Neural cell (in vitro differentiated cells): ENCODE data around the gene MVK. TPM values are rescaled to one million over a fixed set of nuclear protein-coding genes. Genes with fewer than 3 reads are reported as not detected.
"Not testable (repeated sequence)": the region's sequence is repeated elsewhere in the genome, so short reads cannot be mapped to it uniquely, and the experiment has no call there.

Experiments
- H2AFZ ChIP-seq: fragments of 200-600, 300-800 bp; sonication (generic), shearing (Covaris generic); 2 replicates; pipeline ENCODE4 v1.6.0; 2014; ENCODE audit warnings: low read depth, mild to moderate bottlenecking, antibody characterized with exemption, low read length, moderate library complexity
- H3F3A ChIP-seq: fragments of 200-600 bp; shearing (Covaris generic); 2 replicates; pipeline ENCODE4 v1.6.1; 2016; ENCODE audit warnings: mild to moderate bottlenecking, moderate library complexity, mixed read lengths, antibody characterized with exemption, low read length; ENCODE audit not compliant: insufficient read depth, poor library complexity, severe bottlenecking
- H3K27ac ChIP-seq: fragments of 200-600, 300-800 bp; sonication (generic), shearing (Covaris generic); 2 replicates; pipeline ENCODE4 v1.5.1; 2014; ENCODE audit warnings: mild to moderate bottlenecking, low read length, moderate library complexity
- H3K27me3 ChIP-seq: fragments of 300-800, 200-600 bp; sonication (generic), shearing (Covaris generic); 2 replicates; pipeline ENCODE4 v1.6.0; 2014; ENCODE audit warnings: mild to moderate bottlenecking, low read depth, low read length, moderate library complexity; ENCODE audit not compliant: insufficient read depth
- H3K36me3 ChIP-seq: fragments of 300-800, 200-600 bp; sonication (generic), shearing (Covaris generic); 2 replicates; pipeline ENCODE4 v1.5.1; 2014; ENCODE audit warnings: mild to moderate bottlenecking, antibody characterized with exemption, low read length, moderate library complexity; ENCODE audit not compliant: insufficient read depth
- H3K4me2 ChIP-seq: fragments of 300-800, 200-600 bp; sonication (generic), shearing (Covaris generic); 2 replicates; pipeline ENCODE4 v1.6.0; 2014; ENCODE audit warnings: mild to moderate bottlenecking, low read length
- H3K4me3 ChIP-seq: fragments of 300-800, 200-600 bp; sonication (generic), shearing (Covaris generic); 2 replicates; pipeline ENCODE4 v1.5.1; 2014; ENCODE audit warnings: mild to moderate bottlenecking, low read length, moderate library complexity
- H3K79me2 ChIP-seq: fragments of 200-600 bp; shearing (Covaris generic); replicated peaks from 2 replicates; pipeline ENCODE4 v1.6.0; 2014; ENCODE audit warnings: mild to moderate bottlenecking, low read length, moderate library complexity; ENCODE audit not compliant: insufficient read depth
- H3K9ac ChIP-seq: fragments of 300-800, 200-600 bp; sonication (generic), shearing (Covaris generic); 2 replicates; pipeline ENCODE4 v1.6.1; 2016; ENCODE audit warnings: mild to moderate bottlenecking, low read length, mixed read lengths
- H3K9me2 ChIP-seq: fragments of 200-600 bp; shearing (Covaris generic); 2 replicates; pipeline ENCODE4 v1.6.1; 2016; ENCODE audit warnings: mild to moderate bottlenecking, low read length, mixed read lengths; ENCODE audit not compliant: insufficient read depth
- H3K9me3 ChIP-seq: fragments of 200-600, 300-800 bp; sonication (generic), shearing (Covaris generic); 2 replicates; pipeline ENCODE4 v1.6.1; 2016; ENCODE audit warnings: mild to moderate bottlenecking, mixed run types, low read length, moderate library complexity, mixed read lengths
- H4K20me1 ChIP-seq: fragments of 200-600 bp; shearing (Covaris generic); 2 replicates; pipeline ENCODE4 v1.6.1; 2016; ENCODE audit warnings: mild to moderate bottlenecking, mixed run types; ENCODE audit not compliant: insufficient read depth
- EP300 ChIP-seq: fragments of 450-650 bp; conservative IDR thresholded peaks from 2 replicates; pipeline ENCODE4 v1.6.1; 2014; ENCODE audit warnings: antibody characterized with exemption, mild to moderate bottlenecking, moderate library complexity; ENCODE audit not compliant: poor library complexity, severe bottlenecking
- EZH2 ChIP-seq: fragments of 200-600, 300-800 bp; shearing (Covaris generic), sonication (generic); IDR thresholded peaks from 2 replicates; pipeline ENCODE4 v1.6.1; 2014; ENCODE audit warnings: antibody characterized with exemption, low read length, borderline replicate concordance, mild to moderate bottlenecking; ENCODE audit not compliant: insufficient read depth, poor library complexity, severe bottlenecking
- MXI1 ChIP-seq: fragments of 450-650 bp; conservative IDR thresholded peaks from 2 replicates; pipeline ENCODE4 v1.6.1; 2014; ENCODE audit warnings: antibody characterized with exemption, mild to moderate bottlenecking; ENCODE audit not compliant: poor library complexity, severe bottlenecking
- POLR2AphosphoS5 ChIP-seq: IDR thresholded peaks from 2 replicates; pipeline ENCODE4 v1.6.1; 2012
- RAD21 ChIP-seq: fragments of 450-650 bp; conservative IDR thresholded peaks from 2 replicates; pipeline ENCODE4 v1.6.1; 2014; ENCODE audit warnings: antibody characterized with exemption, mild to moderate bottlenecking, moderate library complexity
- SMC3 ChIP-seq: fragments of 450-650 bp; conservative IDR thresholded peaks from 2 replicates; pipeline ENCODE4 v1.6.1; 2014; ENCODE audit warnings: antibody characterized with exemption, mild to moderate bottlenecking, moderate library complexity; ENCODE audit not compliant: poor library complexity
- TAF1 ChIP-seq: IDR thresholded peaks from 2 replicates; pipeline ENCODE4 v1.6.1; 2012; ENCODE audit warnings: low read depth
- polyA plus RNA-seq: library from polyadenylated mRNA; depleted of rRNA; stranded (reverse); fragments of >200 nt; gene quantifications from 2 replicates; pipeline ENCODE4 v1.2.3, GENCODE V29; 2014
- TF ChIP-seq, protein P1 (sequence below): fragments of 450-650 bp; IDR thresholded peaks from 2 replicates; pipeline ENCODE4 v1.5.1; 2014; ENCODE audit warnings: antibody characterized with exemption, mild to moderate bottlenecking, moderate library complexity; ENCODE audit not compliant: poor library complexity, severe bottlenecking
- TF ChIP-seq, protein P2 (sequence below): IDR thresholded peaks from 2 replicates; pipeline ENCODE4 v1.6.1; 2012; ENCODE audit warnings: borderline replicate concordance

MVK gene
- polyA plus RNA-seq, 1 donor from 2014 or later: 45.7 TPM

DNA sequence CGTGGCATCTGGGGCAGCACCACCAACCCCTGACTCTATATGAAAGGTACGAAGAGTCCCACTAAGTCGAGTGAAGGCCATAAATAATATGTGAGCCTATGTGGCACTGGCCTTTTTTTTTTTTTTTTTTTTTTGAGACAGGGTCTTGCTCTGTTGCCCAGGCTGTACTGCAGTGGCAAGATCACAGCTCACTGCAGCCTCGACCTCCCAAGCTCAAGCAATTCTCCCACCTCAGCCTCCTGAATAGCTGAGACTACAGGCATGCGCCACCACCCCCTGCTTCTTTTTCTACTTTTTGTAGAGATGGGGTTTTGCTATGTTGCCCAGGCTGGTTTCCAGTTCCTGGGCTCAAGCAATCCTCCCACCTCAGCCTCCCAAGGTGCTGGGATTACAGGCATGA lies 28.5 kb downstream of the MVK start:
- not testable (repeated sequence) for H3F3A ChIP-seq, H3K9ac ChIP-seq, H3K9me2 ChIP-seq, H3K27me3 ChIP-seq, H4K20me1 ChIP-seq, H3K4me3 ChIP-seq, H3K79me2 ChIP-seq, H3K27ac ChIP-seq, H3K36me3 ChIP-seq, H2AFZ ChIP-seq, H3K4me2 ChIP-seq, H3K9me3 ChIP-seq

DNA sequence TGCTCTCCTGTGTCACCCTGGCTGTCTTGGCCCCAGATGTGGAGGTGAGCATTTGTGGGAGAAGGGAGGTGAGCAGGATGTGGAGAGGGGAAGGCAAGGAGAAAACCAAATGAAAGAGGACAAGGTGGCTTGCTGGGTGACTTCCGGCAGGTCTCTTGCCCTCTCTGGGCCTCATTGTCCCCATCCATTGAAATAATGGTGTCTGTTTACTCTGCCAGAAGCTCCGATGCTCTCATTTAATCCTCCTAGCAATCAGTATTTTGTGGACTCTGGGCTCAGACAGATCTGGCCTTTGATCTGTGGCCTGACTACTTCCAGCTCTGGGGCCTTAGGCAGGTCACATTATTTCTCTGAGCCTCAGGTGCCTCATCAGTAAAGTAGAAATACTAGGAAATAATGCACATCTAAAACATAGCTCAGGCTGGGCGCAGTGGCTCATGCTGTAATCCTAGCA lies 30.6 kb downstream of the MVK start:
- Histone ChIP-seq H3K9me3 (no peaks in the 10 kb centered on the region), H3K4me3 (no peak overlapping the region), H3K4me2 (no peak overlapping the region), H3K36me3 (no peaks in the 10 kb centered on the region), H3K27me3 (no peaks in the 10 kb centered on the region), H2AFZ (no peak overlapping the region), H4K20me1 (no peaks in the 10 kb centered on the region), H3K79me2 (no peaks in the 10 kb centered on the region), H3F3A (no peaks in the 10 kb centered on the region), H3K27ac (no peak overlapping the region), H3K9me2 (no peaks in the 10 kb centered on the region), H3K9ac (no peak overlapping the region)
- TF ChIP-seq POLR2AphosphoS5 (no peak), SMC3 (no peak), TAF1 (no peak), EZH2 (no peak)
- TF ChIP-seq, protein P1, sequence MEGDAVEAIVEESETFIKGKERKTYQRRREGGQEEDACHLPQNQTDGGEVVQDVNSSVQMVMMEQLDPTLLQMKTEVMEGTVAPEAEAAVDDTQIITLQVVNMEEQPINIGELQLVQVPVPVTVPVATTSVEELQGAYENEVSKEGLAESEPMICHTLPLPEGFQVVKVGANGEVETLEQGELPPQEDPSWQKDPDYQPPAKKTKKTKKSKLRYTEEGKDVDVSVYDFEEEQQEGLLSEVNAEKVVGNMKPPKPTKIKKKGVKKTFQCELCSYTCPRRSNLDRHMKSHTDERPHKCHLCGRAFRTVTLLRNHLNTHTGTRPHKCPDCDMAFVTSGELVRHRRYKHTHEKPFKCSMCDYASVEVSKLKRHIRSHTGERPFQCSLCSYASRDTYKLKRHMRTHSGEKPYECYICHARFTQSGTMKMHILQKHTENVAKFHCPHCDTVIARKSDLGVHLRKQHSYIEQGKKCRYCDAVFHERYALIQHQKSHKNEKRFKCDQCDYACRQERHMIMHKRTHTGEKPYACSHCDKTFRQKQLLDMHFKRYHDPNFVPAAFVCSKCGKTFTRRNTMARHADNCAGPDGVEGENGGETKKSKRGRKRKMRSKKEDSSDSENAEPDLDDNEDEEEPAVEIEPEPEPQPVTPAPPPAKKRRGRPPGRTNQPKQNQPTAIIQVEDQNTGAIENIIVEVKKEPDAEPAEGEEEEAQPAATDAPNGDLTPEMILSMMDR: no peak

DNA sequence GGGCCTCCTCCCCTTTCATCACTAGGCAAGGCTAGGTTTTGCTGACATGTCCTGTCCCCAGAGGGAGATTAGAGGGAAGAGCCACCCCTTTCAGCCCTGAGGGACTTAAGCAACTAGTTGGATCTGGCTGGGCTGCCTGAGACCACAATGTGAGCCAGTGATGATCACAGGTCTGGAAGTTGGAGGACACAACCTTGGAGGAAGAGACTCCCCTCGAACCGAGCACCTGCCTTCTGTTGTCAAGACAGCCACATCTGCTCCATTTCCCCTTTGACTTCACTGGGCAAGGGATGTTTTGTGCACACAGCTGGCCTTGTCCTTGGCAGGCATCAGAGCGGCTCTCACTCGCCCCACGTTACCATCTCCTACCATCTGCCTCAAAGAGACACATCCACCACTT lies 31.4 kb downstream of the MVK start:
- H3K9me3 ChIP-seq: no peaks in the 10 kb centered on the region
- no peak overlapping the region for H2AFZ ChIP-seq
- no peak overlapping the region for H3K4me2 ChIP-seq
- H3K79me2 ChIP-seq: no peaks in the 10 kb centered on the region
- no peak overlapping the region for H3K4me3 ChIP-seq
- TF ChIP-seq SMC3 (no peak), EP300 (no peak), MXI1 (no peak), POLR2AphosphoS5 (no peak), EZH2 (no peak), RAD21 (no peak), TAF1 (no peak)
- TF ChIP-seq, protein P2, sequence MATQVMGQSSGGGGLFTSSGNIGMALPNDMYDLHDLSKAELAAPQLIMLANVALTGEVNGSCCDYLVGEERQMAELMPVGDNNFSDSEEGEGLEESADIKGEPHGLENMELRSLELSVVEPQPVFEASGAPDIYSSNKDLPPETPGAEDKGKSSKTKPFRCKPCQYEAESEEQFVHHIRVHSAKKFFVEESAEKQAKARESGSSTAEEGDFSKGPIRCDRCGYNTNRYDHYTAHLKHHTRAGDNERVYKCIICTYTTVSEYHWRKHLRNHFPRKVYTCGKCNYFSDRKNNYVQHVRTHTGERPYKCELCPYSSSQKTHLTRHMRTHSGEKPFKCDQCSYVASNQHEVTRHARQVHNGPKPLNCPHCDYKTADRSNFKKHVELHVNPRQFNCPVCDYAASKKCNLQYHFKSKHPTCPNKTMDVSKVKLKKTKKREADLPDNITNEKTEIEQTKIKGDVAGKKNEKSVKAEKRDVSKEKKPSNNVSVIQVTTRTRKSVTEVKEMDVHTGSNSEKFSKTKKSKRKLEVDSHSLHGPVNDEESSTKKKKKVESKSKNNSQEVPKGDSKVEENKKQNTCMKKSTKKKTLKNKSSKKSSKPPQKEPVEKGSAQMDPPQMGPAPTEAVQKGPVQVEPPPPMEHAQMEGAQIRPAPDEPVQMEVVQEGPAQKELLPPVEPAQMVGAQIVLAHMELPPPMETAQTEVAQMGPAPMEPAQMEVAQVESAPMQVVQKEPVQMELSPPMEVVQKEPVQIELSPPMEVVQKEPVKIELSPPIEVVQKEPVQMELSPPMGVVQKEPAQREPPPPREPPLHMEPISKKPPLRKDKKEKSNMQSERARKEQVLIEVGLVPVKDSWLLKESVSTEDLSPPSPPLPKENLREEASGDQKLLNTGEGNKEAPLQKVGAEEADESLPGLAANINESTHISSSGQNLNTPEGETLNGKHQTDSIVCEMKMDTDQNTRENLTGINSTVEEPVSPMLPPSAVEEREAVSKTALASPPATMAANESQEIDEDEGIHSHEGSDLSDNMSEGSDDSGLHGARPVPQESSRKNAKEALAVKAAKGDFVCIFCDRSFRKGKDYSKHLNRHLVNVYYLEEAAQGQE: no peak
- TF ChIP-seq, protein P1: no peak
- no peaks in the 10 kb centered on the region for H3K9me2 ChIP-seq
- H3F3A ChIP-seq: no peaks in the 10 kb centered on the region
- H3K27ac ChIP-seq: no peak overlapping the region
- H3K36me3 ChIP-seq: no peaks in the 10 kb centered on the region
- H3K27me3 ChIP-seq: no peaks in the 10 kb centered on the region
- H4K20me1 ChIP-seq: no peaks in the 10 kb centered on the region
- no peak overlapping the region for H3K9ac ChIP-seq
